HL-60 (cell line): ENCODE results near the gene RBMY1E.
"Not testable (repeated sequence)": the region's sequence is repeated elsewhere in the genome, so short reads cannot be mapped to it uniquely, and the experiment has no call there.

Source experiments
- DNase-seq, 2 experiments: peaks; one replicate each; pipeline ENCODE4 v3.0.0-alpha.2; 2010 to 2020; ENCODE audit warnings: low read depth in 1 of 2, low spot score in 1 of 2
- H3K27ac ChIP-seq: fragments of 250-450 bp; sonication (Bioruptor Pico); replicated peaks from 2 replicates; pipeline ENCODE4 v1.5.1; 2020; ENCODE audit warnings: mild to moderate bottlenecking, moderate library complexity
- H3K27me3 ChIP-seq: fragments of 250-450 bp; sonication (Bioruptor Pico); 2 replicates; pipeline ENCODE4 v1.5.1; 2021; ENCODE audit warnings: mild to moderate bottlenecking, moderate library complexity; ENCODE audit not compliant: insufficient read depth, poor library complexity, severe bottlenecking
- H3K4me3 ChIP-seq: replicated peaks from 2 replicates; pipeline ENCODE4 v1.5.1; 2011; ENCODE audit warnings: mild to moderate bottlenecking, control low read depth, low read length; ENCODE audit not compliant: insufficient read depth
- long read RNA-seq: library from polyadenylated mRNA; unstranded; transcript quantifications from one replicate; pipeline ENCODE4 v2.0.0, GENCODE V29; 2020

The RBMY1E gene
- long read RNA-seq = 0 reads

DNA sequence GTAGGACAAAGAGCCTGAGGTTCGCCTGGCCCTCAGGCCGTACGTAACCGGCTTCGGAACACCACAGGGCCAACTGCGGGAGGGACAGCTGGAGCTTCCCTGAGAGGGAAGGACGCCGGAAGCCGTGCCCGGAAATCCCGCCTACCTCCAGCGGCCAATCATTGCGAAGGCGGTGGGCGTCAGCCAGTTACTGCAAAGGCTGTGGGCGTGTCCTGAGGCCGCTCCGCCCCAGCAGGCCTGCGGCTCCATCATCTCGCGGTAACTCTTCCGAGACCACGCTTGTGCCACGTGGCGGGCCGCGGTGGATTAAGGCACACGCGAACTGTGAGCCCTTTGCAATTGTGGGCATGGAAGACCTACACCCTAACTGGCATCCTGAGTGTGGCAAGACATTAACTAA lies at the start of gene RBMY1E:
RBMY1E (minus strand) TSS at position 101 of the 400 bp plus-strand sequence. CDS start 1,978 bp downstream, outside the sequence.
- H3K27me3 ChIP-seq, DNase-seq, H3K27ac ChIP-seq, H3K4me3 ChIP-seq: not testable (repeated sequence)

DNA sequence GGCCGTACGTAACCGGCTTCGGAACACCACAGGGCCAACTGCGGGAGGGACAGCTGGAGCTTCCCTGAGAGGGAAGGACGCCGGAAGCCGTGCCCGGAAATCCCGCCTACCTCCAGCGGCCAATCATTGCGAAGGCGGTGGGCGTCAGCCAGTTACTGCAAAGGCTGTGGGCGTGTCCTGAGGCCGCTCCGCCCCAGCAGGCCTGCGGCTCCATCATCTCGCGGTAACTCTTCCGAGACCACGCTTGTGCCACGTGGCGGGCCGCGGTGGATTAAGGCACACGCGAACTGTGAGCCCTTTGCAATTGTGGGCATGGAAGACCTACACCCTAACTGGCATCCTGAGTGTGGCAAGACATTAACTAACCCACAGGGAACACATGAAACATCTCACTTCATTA lies 23.4 kb downstream of the RBMY1E start, which contains the start of gene RBMY1D:
RBMY1D (minus strand) TSS at position 101 of the 400 bp plus-strand sequence. CDS start 2,013 bp downstream, outside the sequence.
- H3K27me3 ChIP-seq, DNase-seq, H3K4me3 ChIP-seq, H3K27ac ChIP-seq: not testable (repeated sequence)

- not testable (repeated sequence) for DNase-seq, H3K27ac ChIP-seq, H3K4me3 ChIP-seq, H3K27me3 ChIP-seq
These were observed 48.3 kb downstream of the RBMY1E start for GRCh38 chrY:21869407-21870076.
